Epithelial cell of prostate (primary cell): ENCODE data around the gene ESRRG.

Source experiments
- DNase-seq: peaks from one replicate; pipeline ENCODE4 v3.0.0-alpha.2; 2011; ENCODE audit warnings: low read depth, low spot score
- H3K27ac ChIP-seq: fragments of 450-650 bp; 2 replicates; pipeline ENCODE4 v1.5.1; 2017; ENCODE audit warnings: mild to moderate bottlenecking

ESRRG gene

DNA sequence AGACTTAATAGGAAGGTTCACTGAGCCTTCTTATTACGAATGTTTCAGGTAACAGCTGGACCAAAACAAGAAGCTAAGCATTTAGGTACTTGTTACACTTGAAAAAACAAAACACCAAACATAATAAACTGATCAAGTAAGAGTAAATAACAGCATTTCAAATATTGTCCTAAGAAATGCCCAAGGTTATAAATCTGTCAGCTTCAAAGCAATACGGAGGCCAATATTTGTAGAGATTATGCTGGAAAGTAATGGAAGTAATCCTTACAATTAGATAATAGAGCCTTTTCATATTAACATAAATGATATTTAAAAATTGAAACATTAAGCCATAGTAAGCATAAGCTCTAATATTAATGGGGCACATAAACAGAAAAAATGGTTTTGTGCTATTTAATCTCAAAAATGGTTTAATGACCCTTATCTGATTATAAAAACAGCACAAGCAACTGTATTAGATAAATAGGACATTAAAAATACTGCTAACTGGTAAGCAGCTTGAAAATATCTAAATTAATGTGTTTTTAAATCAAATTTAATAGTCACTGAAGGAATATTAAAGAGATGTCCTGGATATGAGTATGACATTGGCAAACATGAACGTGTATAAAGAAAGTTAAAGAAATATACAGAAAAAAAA, 256.9 kb downstream of the ESRRG start:
- no peak for DNase-seq

GRCh38 chr1:216464489-216464888, 258.7 kb downstream of the ESRRG start:
- peak; percentile 85 for DNase-seq
- no peak overlapping the region for H3K27ac ChIP-seq

More for the DNA sequence above, 256.9 kb downstream of the ESRRG start:
- no peak overlapping the region for H3K27ac ChIP-seq

DNA sequence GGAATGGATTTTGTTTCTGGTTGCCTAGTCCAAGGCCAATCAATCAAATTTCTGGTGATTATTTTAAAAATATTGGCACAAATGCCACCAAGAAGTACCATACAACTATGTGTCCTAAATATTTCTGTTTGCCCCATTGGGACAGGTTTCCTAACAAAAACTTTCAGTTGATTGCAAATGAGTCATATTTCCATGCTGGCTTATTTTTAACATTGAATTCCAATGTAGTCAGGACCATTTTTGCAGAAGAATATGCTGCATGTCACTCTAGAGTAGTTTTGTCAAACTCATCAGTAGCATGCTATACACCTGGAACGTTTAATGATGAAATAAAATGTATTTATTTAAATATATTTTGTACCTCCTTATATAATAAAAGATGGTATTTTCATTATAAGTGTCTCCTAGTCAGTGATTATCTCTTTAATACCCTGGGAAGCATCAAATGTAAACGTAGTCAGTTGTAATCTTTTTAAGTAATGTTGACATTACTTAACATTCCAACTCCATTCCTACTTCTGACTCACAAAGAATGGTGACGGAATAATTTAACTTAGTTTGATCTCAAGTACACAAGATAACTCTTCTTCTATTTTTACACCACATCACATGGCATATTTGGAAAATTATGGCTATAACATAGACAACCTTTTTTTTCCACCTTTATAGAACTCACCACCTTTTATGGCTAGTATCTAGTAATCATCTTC, 261.0 kb downstream of the ESRRG start:
- no peak overlapping the region for H3K27ac ChIP-seq
- no peak for DNase-seq

GRCh38 chr1:216461466-216461865, 261.8 kb downstream of the ESRRG start:
- DNase-seq: no peak
- H3K27ac ChIP-seq: no peak overlapping the region

DNA sequence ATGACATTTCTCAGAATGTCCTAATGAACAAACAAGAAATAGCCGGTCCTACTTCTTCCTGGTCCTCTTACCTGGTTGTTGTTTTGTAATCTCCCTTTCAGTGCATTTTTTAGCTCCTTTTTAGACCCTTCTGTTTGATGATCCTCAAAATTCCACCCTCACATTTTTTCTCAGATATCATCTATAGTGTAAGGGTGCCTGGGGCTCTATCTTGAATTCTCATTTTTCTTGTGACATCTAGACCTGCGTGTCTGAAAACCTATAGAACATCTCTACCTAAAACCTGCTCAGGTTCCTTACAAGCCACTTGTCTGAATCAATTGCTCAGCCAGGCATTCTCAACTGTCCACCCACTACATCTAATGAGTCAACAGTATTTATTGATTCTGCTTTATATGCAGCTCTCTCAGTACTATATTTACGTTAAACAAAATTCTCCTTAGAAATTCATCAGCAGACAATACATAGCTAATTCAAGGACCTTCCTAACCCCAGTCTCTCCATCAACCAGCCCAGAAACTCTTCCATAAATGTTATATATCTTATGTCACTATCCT, 263.5 kb downstream of the ESRRG start:
- H3K27ac ChIP-seq: no peak overlapping the region
- DNase-seq: no peak

- no peak for DNase-seq
- no peak overlapping the region for H3K27ac ChIP-seq
Observed at GRCh38 chr1:216458812-216459211, 264.4 kb downstream of the ESRRG start.

DNA sequence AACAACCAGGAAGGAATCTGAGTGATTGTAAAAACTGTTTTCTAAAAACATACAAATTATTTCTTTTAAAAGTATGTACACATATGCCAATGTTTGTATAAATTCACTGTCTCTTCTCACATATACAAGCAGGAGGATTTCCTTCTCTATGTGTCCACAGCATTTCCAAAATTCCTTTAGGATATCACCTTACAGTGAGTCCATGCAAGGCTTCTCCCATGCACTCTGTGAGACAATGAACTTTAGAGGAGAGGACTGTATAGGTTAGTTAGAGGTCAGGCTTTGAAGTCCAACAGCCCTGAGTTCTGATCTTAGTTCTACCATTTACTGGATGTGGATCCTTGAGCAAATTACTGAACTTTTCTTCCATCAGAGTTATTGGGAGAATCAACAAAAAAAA, 265.9 kb downstream of the ESRRG start:
- DNase-seq: no peak
- no peak overlapping the region for H3K27ac ChIP-seq

- H3K27ac ChIP-seq: no peak overlapping the region
- peak; percentile 50 for DNase-seq
Observed at GRCh38 chr1:216456682-216457081, 266.5 kb downstream of the ESRRG start.

- no peak overlapping the region for H3K27ac ChIP-seq
- DNase-seq: no peak
Observed at GRCh38 chr1:216453777-216454176, 269.5 kb downstream of the ESRRG start.
